K562 (cell line): ENCODE results near the gene PCED1B. TPM values are rescaled to one million over a fixed set of nuclear protein-coding genes. Genes with fewer than 3 reads are reported as not detected.

ENCODE experiments used
- ARNT ChIP-seq, 2 experiments: fragments of 450-650 bp; IDR thresholded peaks; 2 replicates each; pipeline ENCODE4 v1.6.1; 2016; ENCODE audit warnings: mild to moderate bottlenecking in 1 of 2
- BCL6 ChIP-seq: fragments of 250-450 bp; sonication (Bioruptor Pico); IDR thresholded peaks from 2 replicates; pipeline ENCODE4 v1.4.0; 2020
- HMG20B ChIP-seq: fragments of 250-450 bp; sonication (Bioruptor Pico); IDR thresholded peaks from 2 replicates; pipeline ENCODE4 v1.5.0; 2021; ENCODE audit warnings: mild to moderate bottlenecking
- IRF9 ChIP-seq: fragments of 450-650 bp; IDR thresholded peaks from 2 replicates; pipeline ENCODE4 v1.6.1; 2016; ENCODE audit warnings: missing biosample characterization, missing genetic modification characterization
- KAT8 ChIP-seq: fragments of 450-650 bp; IDR thresholded peaks from 2 replicates; pipeline ENCODE4 v1.6.1; 2016; ENCODE audit warnings: low read depth, mild to moderate bottlenecking
- MED1 ChIP-seq: sonication (generic); formaldehyde crosslinking; IDR thresholded peaks from 2 replicates; pipeline ENCODE4 v1.8.1; 2023; ENCODE audit warnings: missing genetic modification reagents, borderline replicate concordance
- MIER1 ChIP-seq: fragments of 450-650 bp; IDR thresholded peaks from 2 replicates; pipeline ENCODE4 v1.6.1; 2016; ENCODE audit warnings: antibody characterized with exemption, mild to moderate bottlenecking, low read depth
- MYNN ChIP-seq, 2 experiments: sonication (generic); formaldehyde crosslinking in 1 of 2; IDR thresholded peaks; 2 replicates each; pipeline versions ENCODE4 v1.5.0 to v1.6.1; 2016 to 2020; ENCODE audit warnings: antibody characterized with exemption in 1 of 2, missing genetic modification reagents in 1 of 2
- NFRKB ChIP-seq: fragments of 450-650 bp; IDR thresholded peaks from 2 replicates; pipeline ENCODE4 v1.6.1; 2016; ENCODE audit warnings: low read depth
- SMARCA4 ChIP-seq: fragments of 450-650 bp; IDR thresholded peaks from 2 replicates; pipeline ENCODE4 v1.6.1; 2016
- THAP7 ChIP-seq: fragments of 250-450 bp; sonication (Bioruptor Pico); IDR thresholded peaks from 2 replicates; pipeline ENCODE4 v1.5.0; 2021
- XRCC3 ChIP-seq: fragments of 450-650 bp; IDR thresholded peaks from 2 replicates; pipeline ENCODE4 v1.6.1; 2017; ENCODE audit warnings: mild to moderate bottlenecking, moderate library complexity
- ZBTB9 ChIP-seq: fragments of 450-650 bp; formaldehyde crosslinking; IDR thresholded peaks from 2 replicates; pipeline ENCODE4 v1.4.0; 2020; ENCODE audit warnings: mild to moderate bottlenecking, moderate library complexity
- ZC3H4 ChIP-seq: sonication (generic); formaldehyde crosslinking; IDR thresholded peaks from 2 replicates; pipeline ENCODE4 v1.9.0; 2021; ENCODE audit warnings: missing genetic modification reagents, borderline replicate concordance
- ZKSCAN3 ChIP-seq: fragments of 250-450 bp; sonication (Bioruptor Pico); IDR thresholded peaks from 2 replicates; pipeline ENCODE4 v1.4.0; 2020
- ZNF592 ChIP-seq: fragments of 450-650 bp; IDR thresholded peaks from 2 replicates; pipeline ENCODE4 v1.6.1; 2017; ENCODE audit warnings: antibody characterized with exemption, mild to moderate bottlenecking
- ZNF699 ChIP-seq: fragments of 250-450 bp; sonication (Bioruptor Pico); IDR thresholded peaks from 2 replicates; pipeline ENCODE4 v1.8.0; 2021; ENCODE audit warnings: mild to moderate bottlenecking, moderate library complexity; ENCODE audit not compliant: insufficient replicate concordance
- ZNF717 ChIP-seq: fragments of 250-450 bp; sonication (Bioruptor Pico); IDR thresholded peaks from 2 replicates; pipeline ENCODE4 v1.5.0; 2021
- polyA plus RNA-seq, 8 experiments: library from polyadenylated mRNA; depleted of rRNA in 4 of 8; stranded (reverse) in 5 of 8; unstranded in 3 of 8; fragments of >200 nt; fragmentation: Nextera tagmentation in 2 of 8; fragmentation: Illumina TruSeq in 1 of 8; extraction: Ambion mirVana in 2 of 8; extraction: Trizol in 1 of 8; gene quantifications; 2 replicates each; pipeline versions ENCODE4 v1.2.1 to v1.2.3, GENCODE V29; 2011 to 2014; ENCODE audit warnings: inconsistent platforms in 1 of 8, missing spikeins in 1 of 8
- total RNA-seq, 7 experiments: library from RNA; depleted of rRNA in 6 of 7; stranded (reverse); fragments of >200 nt in 6 of 7; fragmentation: Illumina TruSeq in 2 of 7; extraction: Trizol in 2 of 7; gene quantifications; 2 replicates each; pipeline versions ENCODE4 v1.2.1 to v1.2.3, GENCODE V29; 2011 to 2021; ENCODE audit warnings: low replicate concordance in 1 of 7
- TF ChIP-seq, protein P1 (sequence below), 2 experiments: fragments of 450-650 bp; IDR thresholded peaks; 2 replicates each; pipeline ENCODE4 v1.6.1; 2016

The PCED1B gene
- total and polyA plus RNA-seq, 9 of the 15 experiments (the other 6 are each of a cell fraction or from before 2014, with no cell fraction given), result 1.2 to 9.3 (median 2.5) TPM

GRCh38 chr12:47249719-47250357, 170.4 kb downstream of the PCED1B start (continued):
- TF ChIP-seq ZNF592 (peak; percentile 75), NFRKB (peak; percentile 66; the same call in 1 of the 2 replicates), MYNN (IDR thresholded peaks at IDR 0.05) (no peak), MYNN (CRISPR knock-in tag; IDR thresholded peaks at IDR 0.05) (no peak), SMARCA4 (peak; percentile 83), MED1 (CRISPR knock-in tag) (no peak), ZNF717 (CRISPR knock-in tag) (no peak), IRF9 (tag) (no peak), BCL6 (CRISPR knock-in tag) (no peak), MIER1 (no peak), ZKSCAN3 (CRISPR knock-in tag) (no peak), THAP7 (CRISPR knock-in tag) (no peak), HMG20B (CRISPR knock-in tag) (no peak), ZBTB9 (CRISPR knock-in tag) (no peak), ZNF699 (no peak), XRCC3 (no peak), ZC3H4 (CRISPR knock-in tag) (no peak), ARNT (IDR thresholded peaks at IDR 0.05) (0 out of 4 replicates have a peak, but pooled peaks of 1 of the 2 experiments have one; percentile 52), KAT8 (no peak)
- TF ChIP-seq, protein P1, sequence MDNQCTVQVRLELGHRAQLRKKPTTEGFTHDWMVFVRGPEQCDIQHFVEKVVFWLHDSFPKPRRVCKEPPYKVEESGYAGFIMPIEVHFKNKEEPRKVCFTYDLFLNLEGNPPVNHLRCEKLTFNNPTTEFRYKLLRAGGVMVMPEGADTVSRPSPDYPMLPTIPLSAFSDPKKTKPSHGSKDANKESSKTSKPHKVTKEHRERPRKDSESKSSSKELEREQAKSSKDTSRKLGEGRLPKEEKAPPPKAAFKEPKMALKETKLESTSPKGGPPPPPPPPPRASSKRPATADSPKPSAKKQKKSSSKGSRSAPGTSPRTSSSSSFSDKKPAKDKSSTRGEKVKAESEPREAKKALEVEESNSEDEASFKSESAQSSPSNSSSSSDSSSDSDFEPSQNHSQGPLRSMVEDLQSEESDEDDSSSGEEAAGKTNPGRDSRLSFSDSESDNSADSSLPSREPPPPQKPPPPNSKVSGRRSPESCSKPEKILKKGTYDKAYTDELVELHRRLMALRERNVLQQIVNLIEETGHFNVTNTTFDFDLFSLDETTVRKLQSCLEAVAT (IDR thresholded peaks at IDR 0.05), result peak in 1 of 2 experiments; percentile 58; a peak in 2 of 4 replicates
